Activated B cell treated with CpG ODN at 0.5 μM for 24 hours (primary cell): ENCODE data around the gene KIFAP3. TPM values are rescaled to one million over a fixed set of nuclear protein-coding genes. Genes with fewer than 3 reads are reported as not detected.
"Not testable (repeated sequence)": the region's sequence is repeated elsewhere in the genome, so short reads cannot be mapped to it uniquely, and the experiment has no call there.

ENCODE experiments used
- ATAC-seq: fragments of 200-7000 bp; cut with Tn5 transposase; one replicate; pipeline ENCODE4 v1.10.0; 2021; ENCODE audit warnings: low read depth, mild to moderate bottlenecking, moderate library complexity
- CTCF ChIA-PET: fragments of 350-600 bp; sonication (Branson Sonifier 250); formaldehyde crosslinking; loops from one replicate; lab custom pipeline; 2021; ENCODE audit warnings: antibody characterized with exemption; lab: Charles Lee
- POLR2A ChIA-PET: fragments of 350-600 bp; sonication (Branson Sonifier 250); formaldehyde crosslinking; loops from one replicate; lab custom pipeline; 2021; ENCODE audit warnings: antibody characterized with exemption; lab: Charles Lee
- DNase-seq: peaks from one replicate; pipeline ENCODE4 v3.0.0; 2022
- H3K27ac Mint-ChIP-seq: one replicate; pipeline ENCODE4 v1.8.0; 2020; ENCODE audit warnings: mixed read lengths
- H3K27me3 Mint-ChIP-seq: one replicate; pipeline ENCODE4 v1.8.0; 2021; ENCODE audit warnings: mixed read lengths
- H3K36me3 Mint-ChIP-seq: one replicate; pipeline ENCODE4 v1.8.0; 2021; ENCODE audit warnings: low read depth, mixed read lengths
- H3K4me1 Mint-ChIP-seq: one replicate; pipeline ENCODE4 v1.8.0; 2021; ENCODE audit warnings: mixed read lengths
- H3K4me3 Mint-ChIP-seq: one replicate; pipeline ENCODE4 v1.8.0; 2020; ENCODE audit warnings: mild to moderate bottlenecking, mixed read lengths
- H3K9me3 Mint-ChIP-seq: one replicate; pipeline ENCODE4 v1.8.0; 2020; ENCODE audit warnings: mixed read lengths
- intact Hi-C: fragments of 100-400 bp; cut with micrococcal nuclease; formaldehyde crosslinking; loops from one replicate; pipeline ENCODE4 v1.15.1; 2024
- total RNA-seq: library from RNA; stranded (reverse); gene quantifications from 2 replicates; pipeline ENCODE4 v1.2.3, GENCODE V29; 2022
- TF ChIP-seq, protein P1 (sequence below): fragments of 200-600 bp; IDR thresholded peaks from one replicate; pipeline ENCODE4 v1.8.0; 2022; ENCODE audit warnings: antibody characterized with exemption, mild to moderate bottlenecking

The KIFAP3 gene
- total RNA-seq, 1 donor from 2014 or later: 12.7 TPM

DNA sequence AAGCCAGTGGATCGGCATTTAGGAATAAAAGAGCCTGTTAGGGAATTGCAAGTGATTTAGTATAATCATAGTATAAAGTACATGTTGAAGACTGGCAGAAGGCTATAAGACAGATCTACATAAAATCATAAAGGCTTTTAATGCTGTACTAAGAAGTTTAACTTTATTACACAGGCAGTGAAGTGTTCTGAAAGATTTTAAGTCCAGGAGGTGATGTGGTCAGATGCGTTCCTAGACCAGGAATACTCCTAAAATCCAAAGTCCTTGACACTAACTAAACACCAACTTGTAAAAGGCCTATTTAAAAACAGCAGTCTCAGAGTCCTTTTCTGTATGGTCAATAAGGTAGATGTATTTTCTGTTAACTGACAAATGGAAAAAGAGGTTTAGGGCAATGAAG lies 57.0 kb downstream of the KIFAP3 start:
- no peak for ATAC-seq
- H3K36me3 Mint-ChIP-seq: peaks cover 40% of the 10 kb centered on the region

GRCh38 chr1:170012920-170013319 lies 61.6 kb downstream of the KIFAP3 start:
- no peak overlapping the region for H3K4me3 Mint-ChIP-seq
- TF ChIP-seq, protein P1, sequence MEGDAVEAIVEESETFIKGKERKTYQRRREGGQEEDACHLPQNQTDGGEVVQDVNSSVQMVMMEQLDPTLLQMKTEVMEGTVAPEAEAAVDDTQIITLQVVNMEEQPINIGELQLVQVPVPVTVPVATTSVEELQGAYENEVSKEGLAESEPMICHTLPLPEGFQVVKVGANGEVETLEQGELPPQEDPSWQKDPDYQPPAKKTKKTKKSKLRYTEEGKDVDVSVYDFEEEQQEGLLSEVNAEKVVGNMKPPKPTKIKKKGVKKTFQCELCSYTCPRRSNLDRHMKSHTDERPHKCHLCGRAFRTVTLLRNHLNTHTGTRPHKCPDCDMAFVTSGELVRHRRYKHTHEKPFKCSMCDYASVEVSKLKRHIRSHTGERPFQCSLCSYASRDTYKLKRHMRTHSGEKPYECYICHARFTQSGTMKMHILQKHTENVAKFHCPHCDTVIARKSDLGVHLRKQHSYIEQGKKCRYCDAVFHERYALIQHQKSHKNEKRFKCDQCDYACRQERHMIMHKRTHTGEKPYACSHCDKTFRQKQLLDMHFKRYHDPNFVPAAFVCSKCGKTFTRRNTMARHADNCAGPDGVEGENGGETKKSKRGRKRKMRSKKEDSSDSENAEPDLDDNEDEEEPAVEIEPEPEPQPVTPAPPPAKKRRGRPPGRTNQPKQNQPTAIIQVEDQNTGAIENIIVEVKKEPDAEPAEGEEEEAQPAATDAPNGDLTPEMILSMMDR: no peak
- ChIA-PET CTCF (interaction anchor here (0.6 kb wide), 1 partner anchor 58 kb away, joined by 3 read pairs; no protein-coding TSS in a partner anchor), POLR2A (no interaction called here)
- H3K27me3 Mint-ChIP-seq: no peaks in the 10 kb centered on the region
- H3K4me1 Mint-ChIP-seq: no peaks in the 10 kb centered on the region
- DNase-seq (no peak), ATAC-seq (no peak)
- no peaks in the 10 kb centered on the region for H3K9me3 Mint-ChIP-seq
- intact Hi-C loops: loop anchor here (5.0 kb wide), 1 partner anchor 1299 kb away; the partner anchor contains the start of gene FMO4
- peaks cover 35% of the 10 kb centered on the region for H3K36me3 Mint-ChIP-seq
- H3K27ac Mint-ChIP-seq: no peak overlapping the region

More for the DNA sequence above, 57.0 kb downstream of the KIFAP3 start:
- Mint-ChIP-seq H3K27ac (no peak overlapping the region), H3K4me1 (no peaks in the 10 kb centered on the region), H3K9me3 (peaks cover 4% of the 10 kb centered on the region), H3K4me3 (no peak overlapping the region), H3K27me3 (no peaks in the 10 kb centered on the region)
- POLR2A ChIA-PET: no interaction called here
- no peak for DNase-seq
- TF ChIP-seq, protein P1: no peak
- CTCF ChIA-PET: no interaction called here
- intact Hi-C loops: no loop called here

- CTCF ChIA-PET: interaction anchor here (0.7 to 1.1 kb wide), 2 partner anchors 919 to 1304 kb away, joined by 3 to 4 read pairs; partner anchors contain the start of gene FMO4
- POLR2A ChIA-PET: no interaction called here
- DNase-seq (no peak), ATAC-seq (no peak)
- H3K36me3 Mint-ChIP-seq: peaks cover 27% of the 10 kb centered on the region
- TF ChIP-seq, protein P1: no peak
- H3K9me3 Mint-ChIP-seq: no peaks in the 10 kb centered on the region
- intact Hi-C loops: loop anchor here (2.0 to 5.0 kb wide), 2 partner anchors 918 to 1302 kb away; partner anchors contain the start of gene FMO4
- no peak overlapping the region for H3K4me3 Mint-ChIP-seq
- H3K27me3 Mint-ChIP-seq: no peaks in the 10 kb centered on the region
- no peak overlapping the region for H3K27ac Mint-ChIP-seq
- no peaks in the 10 kb centered on the region for H3K4me1 Mint-ChIP-seq
Observed at GRCh38 chr1:170010443-170010842, 64.1 kb downstream of the KIFAP3 start.

DNA sequence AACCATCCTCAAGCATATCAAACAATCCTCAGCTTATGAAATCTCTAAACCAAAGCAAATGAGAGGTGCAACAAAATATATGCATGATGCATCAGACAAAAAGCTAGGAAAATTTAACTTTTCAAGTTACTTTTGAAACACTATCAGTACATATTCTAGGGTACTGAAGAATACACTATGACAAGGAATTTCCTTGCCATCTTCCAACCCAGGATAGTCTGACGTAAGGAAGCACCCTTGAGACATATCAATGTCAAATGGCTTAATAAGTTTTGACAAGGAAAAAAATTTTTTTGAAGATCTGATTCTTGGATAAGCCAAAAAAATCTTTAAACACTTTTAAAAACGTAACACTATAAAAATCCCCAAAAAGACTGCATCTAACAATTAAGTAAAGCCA lies 64.9 kb downstream of the KIFAP3 start:
- ATAC-seq: no peak
- ChIA-PET POLR2A (no interaction called here), CTCF (no interaction called here)
- Mint-ChIP-seq H3K36me3 (peaks cover 22% of the 10 kb centered on the region), H3K9me3 (no peaks in the 10 kb centered on the region), H3K27me3 (no peaks in the 10 kb centered on the region), H3K4me1 (no peaks in the 10 kb centered on the region), H3K4me3 (no peak overlapping the region), H3K27ac (no peak overlapping the region)
- intact Hi-C loops: loop anchor here (5.0 kb wide), 1 partner anchor 693 kb away; no protein-coding TSS in a partner anchor
- no peak for DNase-seq
- TF ChIP-seq, protein P1: no peak

DNA sequence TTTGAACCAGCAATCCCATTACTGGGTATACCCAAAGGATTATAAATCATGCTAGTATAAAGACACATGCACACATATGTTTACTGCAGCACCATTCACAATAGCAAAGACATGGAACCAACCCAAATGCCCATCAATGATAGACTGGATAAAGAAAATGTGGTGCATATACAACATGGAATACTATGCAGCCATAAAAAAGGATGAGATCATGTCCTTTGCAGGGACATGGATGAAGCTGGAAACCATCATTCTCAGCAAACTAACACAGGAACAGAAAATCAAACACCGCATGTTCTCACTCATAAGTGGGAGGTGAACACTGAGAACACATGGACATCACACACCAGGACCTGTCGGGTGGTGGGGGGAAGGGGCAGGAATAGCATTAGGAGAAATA lies 65.8 kb downstream of the KIFAP3 start:
- H3K27ac Mint-ChIP-seq, ATAC-seq, DNase-seq, H3K27me3 Mint-ChIP-seq, H3K4me1 Mint-ChIP-seq, POLR2A ChIA-PET, CTCF ChIA-PET, H3K4me3 Mint-ChIP-seq, H3K9me3 Mint-ChIP-seq: not testable (repeated sequence)
- intact Hi-C loops: loop anchor here (5.0 kb wide), 1 partner anchor 694 kb away; no protein-coding TSS in a partner anchor
- peaks cover 18% of the 10 kb centered on the region for H3K36me3 Mint-ChIP-seq

DNA sequence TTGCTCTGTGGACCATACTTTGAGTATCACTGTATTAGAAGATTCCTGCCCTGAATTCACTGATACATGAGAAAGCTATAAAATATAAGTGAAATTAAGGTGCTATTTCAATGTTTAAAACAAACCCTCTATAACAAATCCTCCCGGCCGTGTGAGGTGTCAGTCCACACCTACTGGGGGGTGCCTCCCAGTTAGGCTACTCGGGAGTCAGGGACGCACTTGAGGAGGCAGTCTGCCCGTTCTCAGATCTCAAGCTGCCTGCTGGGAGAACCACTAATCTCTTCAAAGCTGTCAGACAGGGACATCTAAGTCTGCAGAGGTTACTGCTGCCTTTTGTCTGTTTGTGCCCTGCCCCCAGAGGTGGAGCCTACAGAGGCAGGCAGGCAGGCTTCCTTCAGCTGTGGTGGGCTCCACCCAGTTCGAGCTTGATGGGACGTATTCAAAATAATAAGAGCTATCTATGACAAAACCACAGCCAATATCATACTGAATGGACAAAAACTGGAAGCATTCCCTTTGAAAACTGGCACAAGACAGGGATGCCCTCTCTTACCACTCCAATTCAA lies 71.1 kb downstream of the KIFAP3 start:
- H3K9me3 Mint-ChIP-seq, DNase-seq, H3K4me1 Mint-ChIP-seq, H3K4me3 Mint-ChIP-seq, H3K27ac Mint-ChIP-seq, intact Hi-C loops, CTCF ChIA-PET, ATAC-seq, POLR2A ChIA-PET, H3K27me3 Mint-ChIP-seq: not testable (repeated sequence)
- H3K36me3 Mint-ChIP-seq: peaks cover 13% of the 10 kb centered on the region
